Left renal pelvis (tissue), 4 donors: ENCODE data around the gene TEX13D. TPM values are rescaled to one million over a fixed set of nuclear protein-coding genes. Genes with fewer than 3 reads are reported as not detected.

ENCODE experiments used
- DNase-seq, 4 donors: peaks; one replicate each; pipeline ENCODE4 v3.0.0-alpha.2; 2013; ENCODE audit warnings: low read depth in 4 of 4, low spot score in 3 of 4
- polyA plus RNA-seq, 4 donors: library from polyadenylated mRNA; unstranded; fragments of 120-200 nt; gene quantifications; one replicate each; pipeline ENCODE4 v1.2.1, GENCODE V29; 2013; ENCODE audit not compliant: insufficient read length in 4 of 4

TEX13D gene
- polyA plus RNA-seq, 4 donors: not detected

- DNase-seq: no peak
Measured at GRCh38 chrX:124347242-124347641, 14.8 kb downstream of the TEX13D start.

GRCh38 chrX:124348182-124348581 is 15.7 kb downstream of the TEX13D start:
- no peak for DNase-seq

- no peak for DNase-seq
Measured at GRCh38 chrX:124348885-124349453, 16.5 kb downstream of the TEX13D start.

GRCh38 chrX:124354648-124355047 is 22.2 kb downstream of the TEX13D start:
- DNase-seq: no peak

GRCh38 chrX:124358800-124359383 is 26.4 kb downstream of the TEX13D start:
- no peak for DNase-seq

- DNase-seq: no peak
Measured at GRCh38 chrX:124362072-124362471, 29.6 kb downstream of the TEX13D start.

GRCh38 chrX:124362761-124363160 is 30.3 kb downstream of the TEX13D start:
- DNase-seq: no peak

GRCh38 chrX:124369722-124370121 is 37.3 kb downstream of the TEX13D start:
- no peak for DNase-seq

- DNase-seq: no peak
Measured at GRCh38 chrX:124373348-124373747, 40.9 kb downstream of the TEX13D start.

- DNase-seq: no peak
Measured at GRCh38 chrX:124378643-124379042, 46.2 kb downstream of the TEX13D start.

- no peak for DNase-seq
Measured at GRCh38 chrX:124383354-124383753, 50.9 kb downstream of the TEX13D start.

- DNase-seq: no peak
Measured at GRCh38 chrX:124386401-124386800, 53.9 kb downstream of the TEX13D start.

Other genes with a start within 250 kb of the TEX13D start
- gene SH2D1A, start 13.9 kb downstream of the TEX13D start, polyA plus RNA-seq: under 1 TPM; 0.15 to 0.26 (median 0.18) TPM